Embryonic facial prominence (tissue), 1 donor: ENCODE results near the gene SLK.

Source experiments
- DNase-seq: peaks from one replicate; pipeline ENCODE4 v3.0.0-alpha.2; 2016; ENCODE audit errors: extremely low spot score

The SLK gene

DNA sequence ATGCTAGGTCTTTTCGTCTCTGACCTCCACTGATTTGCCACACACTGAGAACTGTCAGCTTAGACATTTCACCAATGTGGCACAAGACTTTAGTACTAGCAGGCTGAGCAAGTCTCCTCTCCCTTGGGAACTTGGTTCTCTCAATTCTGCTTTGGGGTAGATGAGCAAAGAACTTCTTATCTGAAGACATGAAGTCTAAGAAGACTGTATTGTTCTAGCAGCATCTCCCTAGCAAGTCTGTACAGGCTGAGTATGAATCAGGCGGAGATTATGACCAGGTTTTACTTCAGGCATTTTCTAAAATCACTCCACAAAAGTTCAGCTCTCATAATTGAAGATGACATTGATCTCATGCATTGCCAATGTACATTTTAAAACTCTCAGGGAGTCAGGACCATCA lies 25.1 kb upstream of the SLK start:
- DNase-seq, result no peak

GRCh38 chr10:103942866-103943265 lies 24.1 kb upstream of the SLK start:
- DNase-seq, result no peak

- no peak for DNase-seq
Observed at GRCh38 chr10:103947799-103948516, 19.0 kb upstream of the SLK start.

GRCh38 chr10:103949728-103950127 lies 17.2 kb upstream of the SLK start:
- DNase-seq, result no peak

- no peak for DNase-seq
Observed at GRCh38 chr10:103951183-103951582, 15.8 kb upstream of the SLK start.

- no peak for DNase-seq
Observed at GRCh38 chr10:103951942-103952341, 15.0 kb upstream of the SLK start.

DNA sequence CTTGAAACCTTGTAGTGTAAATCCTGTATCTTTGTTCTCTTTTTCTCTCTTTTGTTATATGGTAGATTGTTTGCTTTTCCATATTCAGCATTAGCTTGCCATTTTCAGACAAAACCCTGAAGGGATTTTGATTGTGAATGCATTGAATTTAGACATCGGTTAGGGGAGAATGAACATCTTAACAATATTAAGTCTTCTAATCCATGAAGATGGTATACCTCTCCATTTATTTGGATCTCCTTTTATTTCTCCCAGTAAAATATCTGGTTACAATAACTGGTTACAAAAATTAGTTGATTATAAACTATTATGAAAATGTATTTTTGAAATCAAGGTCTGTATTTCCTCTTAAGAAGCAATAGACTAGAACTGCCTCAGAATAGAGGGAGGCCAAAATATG lies 12.4 kb upstream of the SLK start:
- no peak for DNase-seq

GRCh38 chr10:103958996-103959395 lies 7.9 kb upstream of the SLK start:
- DNase-seq, result no peak

GRCh38 chr10:103960103-103960502 lies 6.8 kb upstream of the SLK start:
- DNase-seq, result no peak

DNA sequence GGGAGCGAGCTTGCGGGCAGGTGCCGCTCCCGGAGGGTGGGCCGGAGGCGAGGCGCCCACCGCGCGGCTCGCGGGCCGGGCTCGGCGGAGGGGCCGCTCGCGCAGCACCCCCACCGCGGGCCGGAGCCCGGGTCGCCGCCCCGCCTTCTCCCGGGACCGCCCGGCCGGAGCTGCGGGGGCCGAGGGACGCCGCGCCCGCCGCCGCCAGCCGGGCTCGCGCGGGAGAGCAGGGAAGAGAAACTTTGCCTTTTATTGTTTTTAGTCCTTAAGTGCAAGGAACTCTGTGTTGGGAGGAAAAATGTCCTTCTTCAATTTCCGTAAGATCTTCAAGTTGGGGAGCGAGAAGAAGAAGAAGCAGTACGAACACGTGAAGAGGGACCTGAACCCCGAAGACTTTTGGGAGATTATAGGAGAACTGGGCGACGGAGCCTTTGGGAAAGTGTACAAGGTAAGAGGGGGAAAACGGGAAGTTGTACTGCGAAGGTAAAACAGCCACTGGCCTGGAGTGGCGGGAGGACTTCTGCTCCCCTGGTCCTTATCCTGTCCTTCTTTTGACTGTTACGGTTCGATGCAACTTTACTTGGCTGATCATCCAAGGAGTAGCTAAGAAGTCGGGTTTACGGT lies 620 bp downstream of the SLK start:
- DNase-seq, result peak; percentile 52

DNA sequence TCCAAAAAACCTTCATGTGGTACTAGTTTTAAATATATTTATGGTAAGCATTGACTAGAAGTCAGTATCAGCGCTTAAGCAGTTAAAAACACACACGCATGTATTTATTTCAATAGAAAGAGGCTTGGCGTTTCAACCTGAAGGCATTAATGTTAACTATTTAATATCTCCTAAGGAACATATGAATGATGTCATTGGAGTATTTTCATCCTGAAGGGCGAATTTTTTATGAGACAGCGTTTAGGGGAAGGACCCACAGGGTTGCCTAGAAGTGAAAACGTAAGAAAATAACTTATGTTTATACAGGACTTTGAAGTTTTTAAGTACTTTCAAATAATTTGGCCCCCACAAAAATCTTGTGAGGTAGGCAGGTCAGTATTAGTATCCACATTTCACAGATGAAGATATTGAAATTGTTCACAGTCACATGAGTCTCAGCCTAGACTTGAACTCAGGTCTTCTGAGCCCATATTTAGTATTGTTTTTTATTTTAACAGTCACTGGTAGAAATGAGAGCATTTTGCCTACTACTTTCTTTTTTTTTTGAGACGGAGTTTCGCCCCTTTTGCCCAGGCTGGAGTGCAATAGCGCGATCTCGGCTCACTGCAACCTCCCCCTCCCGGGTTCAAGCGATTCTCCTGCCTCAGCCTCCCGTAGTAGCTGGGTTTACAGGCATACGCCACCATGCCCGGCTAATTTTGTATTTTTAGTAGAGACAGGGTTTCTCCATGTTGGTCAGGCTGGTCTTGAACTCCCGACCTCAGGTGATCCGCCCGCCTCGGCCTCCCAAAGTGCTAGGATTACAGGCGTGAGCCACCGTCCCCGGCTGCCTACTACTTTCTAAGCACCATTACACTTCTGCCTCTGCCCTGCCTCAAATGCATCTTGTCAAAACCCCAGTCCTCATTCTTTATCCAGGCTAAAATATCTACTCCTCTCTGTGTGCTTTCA lies 1.8 kb downstream of the SLK start:
- peak; percentile 13 for DNase-seq

DNA sequence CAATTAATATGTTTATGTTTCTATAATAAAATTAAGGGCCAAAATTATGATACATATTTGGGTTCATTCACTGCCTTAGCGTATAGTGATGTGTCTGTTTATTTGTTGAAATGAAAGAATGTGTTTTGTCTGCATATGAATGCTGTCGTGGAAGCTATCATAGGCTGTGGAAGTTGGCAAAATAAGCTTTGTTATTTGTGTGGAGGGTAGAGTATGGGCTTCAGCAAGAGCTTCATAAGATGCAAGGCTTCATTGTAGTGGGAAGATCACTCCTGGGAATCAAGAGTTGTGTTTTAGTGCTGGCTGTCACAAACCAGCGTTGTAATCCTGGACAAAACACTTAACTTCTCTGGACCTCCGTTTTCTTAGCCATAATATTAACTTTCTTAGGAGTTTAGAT lies 2.5 kb downstream of the SLK start:
- DNase-seq, result no peak

GRCh38 chr10:103969857-103970627 lies 3.1 kb downstream of the SLK start:
- DNase-seq, result no peak

DNA sequence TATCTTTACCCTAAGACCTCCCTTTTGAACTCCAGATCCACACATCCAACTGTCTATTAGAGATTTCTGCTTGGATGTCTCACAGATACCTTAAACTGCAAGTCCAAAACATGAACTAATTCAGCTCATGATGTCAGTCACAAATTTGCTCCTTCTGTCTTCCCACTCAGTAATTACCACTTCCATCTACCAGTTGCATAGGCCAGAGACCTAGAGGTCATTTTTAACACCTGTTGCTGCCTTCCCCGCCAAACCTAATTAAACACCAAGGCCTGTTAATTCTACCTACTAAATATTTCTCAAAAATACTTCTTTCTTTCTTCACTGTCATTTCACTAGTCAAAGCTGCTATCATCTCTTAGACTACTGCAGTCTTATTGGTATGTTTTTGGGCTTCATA lies 8.2 kb downstream of the SLK start:
- no peak for DNase-seq

DNA sequence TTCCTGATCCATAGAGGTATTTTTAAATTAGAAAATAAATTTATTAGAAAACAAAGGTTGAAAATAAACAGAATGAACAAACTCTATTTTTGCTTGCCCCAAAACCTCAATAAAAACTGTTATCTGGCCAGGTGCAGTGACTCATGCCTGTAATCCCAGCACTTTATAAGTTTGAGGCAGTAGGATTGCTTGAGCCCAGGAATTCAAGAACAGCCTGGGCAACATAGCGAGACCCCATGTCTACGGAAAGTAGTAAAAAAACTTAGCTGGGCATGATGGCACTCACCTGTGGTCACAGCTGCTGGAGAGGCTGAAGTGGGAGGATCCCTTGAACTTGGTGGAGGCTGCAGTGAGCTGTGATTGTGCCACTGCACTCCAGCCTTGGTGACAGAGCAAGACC lies 10.3 kb downstream of the SLK start:
- DNase-seq, result no peak

GRCh38 chr10:103979530-103979929 lies 12.6 kb downstream of the SLK start:
- DNase-seq, result no peak

GRCh38 chr10:103980288-103980906 lies 13.5 kb downstream of the SLK start:
- DNase-seq, result no peak

DNA sequence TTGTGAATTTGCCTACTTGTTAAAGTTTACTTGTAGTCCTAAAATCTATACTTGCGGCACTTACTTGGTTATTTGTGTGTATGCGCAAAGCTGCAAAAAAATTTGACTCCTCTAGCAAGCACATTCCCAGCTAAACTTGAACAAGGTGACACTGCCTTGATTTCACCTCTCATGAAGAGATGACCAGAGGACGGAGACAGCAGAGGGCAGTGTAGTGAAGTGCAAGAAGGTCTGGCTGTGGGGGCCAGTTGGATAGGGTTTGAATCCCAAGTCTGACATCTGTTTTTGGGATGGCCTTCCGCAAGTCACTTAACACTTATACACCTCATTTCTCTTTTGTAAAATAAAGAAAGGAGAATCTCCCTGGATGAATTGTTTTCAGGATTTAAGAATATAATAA lies 15.7 kb downstream of the SLK start:
- no peak for DNase-seq

GRCh38 chr10:103983367-103983911 lies 16.5 kb downstream of the SLK start:
- no peak for DNase-seq

- DNase-seq, result no peak
Observed at GRCh38 chr10:103985726-103986125, 18.8 kb downstream of the SLK start.

- DNase-seq, result no peak
Observed at GRCh38 chr10:103986360-103986759, 19.4 kb downstream of the SLK start.
